ENCODE results near the gene SLC2A11. TPM values are rescaled to one million over a fixed set of nuclear protein-coding genes. Genes with fewer than 3 reads are reported as not detected.
A peak's percentile ranks its signal among the peaks of the same experiment; 100 is the strongest.

Gene SLC2A11
- total and polyA plus RNA-seq, 4 donors, result 17.4 to 44.3 (median 22.4) TPM

DNA sequence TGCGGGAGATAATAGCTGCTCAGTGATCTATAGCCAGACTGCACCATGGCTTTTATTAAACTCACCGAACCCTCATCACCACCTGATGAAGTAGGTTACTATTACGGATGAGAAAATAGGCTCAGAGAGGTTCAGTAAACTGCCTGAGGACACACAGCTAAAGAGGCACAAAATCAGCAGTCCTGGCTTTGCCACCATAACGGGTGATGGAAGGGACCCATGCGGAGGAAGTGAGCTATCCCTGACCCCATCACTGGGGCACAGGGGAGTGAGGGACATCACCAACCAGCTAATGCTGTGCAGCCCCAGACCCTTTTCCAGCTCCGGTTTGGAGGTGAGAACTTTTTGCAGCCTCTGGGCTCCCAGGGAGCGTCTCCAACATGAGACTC is 11.6 kb upstream of the SLC2A11 start:
- no peak for DNase-seq (ENCODE audit: low read depth in 4 of 6, low spot score in 6 of 6)
- H3K9me3 ChIP-seq (ENCODE audit: control insufficient read depth, insufficient read depth, low read length), result no peaks in the 10 kb centered on the region
- no peaks in the 10 kb centered on the region for H3K36me3 ChIP-seq (ENCODE audit: control insufficient read depth, insufficient read depth, low read length)
- H3K27ac ChIP-seq (ENCODE audit: low read depth, low read length), result no peak overlapping the region
- WGBS (ENCODE audit: insufficient coverage), result 67% methylated on average over 4 of the region's 7 CpGs
- H3K27me3 ChIP-seq (ENCODE audit: control insufficient read depth, insufficient read depth, low read length), result no peaks in the 10 kb centered on the region
- H3K4me3 ChIP-seq (ENCODE audit: low read depth, low read length), result no peak overlapping the region
- peaks cover 59% of the 10 kb centered on the region for H3K4me1 ChIP-seq (ENCODE audit: control insufficient read depth, insufficient read depth, low read length)

DNA sequence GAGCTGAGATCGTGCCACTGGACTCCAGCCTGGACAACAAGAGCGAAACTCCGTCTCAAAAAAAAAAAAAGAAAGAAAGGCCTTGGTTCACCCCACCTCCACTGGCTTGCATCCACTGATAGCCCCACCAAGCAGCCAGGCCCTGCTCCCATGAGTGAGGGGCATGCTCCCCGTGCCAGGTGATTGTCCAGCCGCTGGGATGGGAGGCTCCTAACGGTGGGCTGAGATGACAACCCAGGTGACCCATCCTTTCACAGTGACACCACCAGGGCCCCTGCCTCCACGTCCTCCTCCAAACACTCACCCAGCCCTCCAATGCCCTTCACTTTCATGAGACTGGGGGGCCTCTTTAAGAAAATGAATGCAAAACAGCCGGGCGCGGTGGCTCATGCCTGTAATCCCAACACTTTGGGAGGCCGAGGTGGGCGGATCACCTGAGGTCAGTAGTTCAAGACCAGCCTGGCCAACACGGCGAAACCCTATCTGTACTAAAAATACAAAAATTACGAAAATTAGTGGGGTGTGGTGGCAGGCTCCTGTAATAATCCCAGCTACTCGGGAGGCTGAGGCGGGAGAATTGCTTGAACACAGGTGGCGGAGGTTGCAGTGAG is 10.3 kb upstream of the SLC2A11 start:
- Histone ChIP-seq H3K4me1 (ENCODE audit: control insufficient read depth, insufficient read depth, low read length) (peaks cover 47% of the 10 kb centered on the region), H3K27ac (ENCODE audit: low read depth, low read length) (no peak overlapping the region), H3K9me3 (ENCODE audit: control insufficient read depth, insufficient read depth, low read length) (no peaks in the 10 kb centered on the region), H3K27me3 (ENCODE audit: control insufficient read depth, insufficient read depth, low read length) (no peaks in the 10 kb centered on the region), H3K36me3 (ENCODE audit: control insufficient read depth, insufficient read depth, low read length) (no peaks in the 10 kb centered on the region), H3K4me3 (ENCODE audit: low read depth, low read length) (no peak overlapping the region)
- DNase-seq (ENCODE audit: low read depth in 4 of 6, low spot score in 6 of 6), result no peak
- WGBS (ENCODE audit: insufficient coverage), result 86% methylated on average over 10 of the region's 18 CpGs

DNA sequence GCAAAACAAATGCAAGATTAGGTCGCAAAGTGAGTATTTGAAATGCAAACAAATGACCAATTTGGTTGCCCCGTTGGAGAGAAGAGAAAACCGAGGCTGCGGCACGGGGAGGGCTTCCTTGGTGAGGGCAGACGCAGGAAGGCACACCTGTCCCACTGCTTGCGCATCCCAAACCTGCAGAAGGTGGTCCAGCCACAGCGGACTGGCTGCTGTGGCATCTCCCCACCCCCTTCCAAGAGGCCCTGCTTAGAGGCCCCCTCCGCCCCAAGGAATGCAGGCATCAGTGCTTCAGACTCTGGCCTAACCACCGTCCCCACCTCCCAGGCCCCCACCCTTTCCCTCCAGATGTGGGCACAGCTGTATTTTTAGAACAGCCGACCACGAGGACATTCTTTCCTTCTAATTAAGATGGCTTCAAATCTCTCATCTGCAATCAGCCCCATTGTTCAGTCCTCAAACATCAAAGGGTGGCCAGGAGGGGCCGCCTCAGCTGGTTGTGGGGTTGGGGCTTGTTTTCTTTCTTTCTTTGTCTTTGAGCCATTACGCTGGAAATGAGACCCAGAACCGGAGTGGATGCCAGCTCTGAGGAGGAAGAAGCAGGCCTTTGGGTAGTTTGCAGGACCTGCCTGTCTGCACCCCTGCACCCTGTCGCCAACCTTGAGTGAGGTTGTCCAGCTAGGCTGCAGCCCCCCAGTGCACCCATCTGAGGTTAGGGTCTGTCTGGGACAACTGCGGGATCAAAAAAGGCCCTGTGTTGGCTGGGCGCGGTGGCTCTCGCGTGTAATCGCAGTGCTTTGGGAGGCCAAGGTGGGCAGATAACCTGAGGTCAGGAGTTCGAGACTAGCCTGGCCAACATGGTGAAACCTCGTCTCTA is 9.4 kb upstream of the SLC2A11 start:
- DNase-seq (ENCODE audit: low read depth in 4 of 6, low spot score in 6 of 6), result peak in 1 of 6 donors; percentile 59
- no peak overlapping the region for H3K4me3 ChIP-seq (ENCODE audit: low read depth, low read length)
- no peaks in the 10 kb centered on the region for H3K27me3 ChIP-seq (ENCODE audit: control insufficient read depth, insufficient read depth, low read length)
- H3K9me3 ChIP-seq (ENCODE audit: control insufficient read depth, insufficient read depth, low read length), result no peaks in the 10 kb centered on the region
- no peaks in the 10 kb centered on the region for H3K36me3 ChIP-seq (ENCODE audit: control insufficient read depth, insufficient read depth, low read length)
- no peak overlapping the region for H3K27ac ChIP-seq (ENCODE audit: low read depth, low read length)
- peaks cover 47% of the 10 kb centered on the region for H3K4me1 ChIP-seq (ENCODE audit: control insufficient read depth, insufficient read depth, low read length)
- WGBS (ENCODE audit: insufficient coverage), result 80% methylated on average over 21 of the region's 24 CpGs

DNA sequence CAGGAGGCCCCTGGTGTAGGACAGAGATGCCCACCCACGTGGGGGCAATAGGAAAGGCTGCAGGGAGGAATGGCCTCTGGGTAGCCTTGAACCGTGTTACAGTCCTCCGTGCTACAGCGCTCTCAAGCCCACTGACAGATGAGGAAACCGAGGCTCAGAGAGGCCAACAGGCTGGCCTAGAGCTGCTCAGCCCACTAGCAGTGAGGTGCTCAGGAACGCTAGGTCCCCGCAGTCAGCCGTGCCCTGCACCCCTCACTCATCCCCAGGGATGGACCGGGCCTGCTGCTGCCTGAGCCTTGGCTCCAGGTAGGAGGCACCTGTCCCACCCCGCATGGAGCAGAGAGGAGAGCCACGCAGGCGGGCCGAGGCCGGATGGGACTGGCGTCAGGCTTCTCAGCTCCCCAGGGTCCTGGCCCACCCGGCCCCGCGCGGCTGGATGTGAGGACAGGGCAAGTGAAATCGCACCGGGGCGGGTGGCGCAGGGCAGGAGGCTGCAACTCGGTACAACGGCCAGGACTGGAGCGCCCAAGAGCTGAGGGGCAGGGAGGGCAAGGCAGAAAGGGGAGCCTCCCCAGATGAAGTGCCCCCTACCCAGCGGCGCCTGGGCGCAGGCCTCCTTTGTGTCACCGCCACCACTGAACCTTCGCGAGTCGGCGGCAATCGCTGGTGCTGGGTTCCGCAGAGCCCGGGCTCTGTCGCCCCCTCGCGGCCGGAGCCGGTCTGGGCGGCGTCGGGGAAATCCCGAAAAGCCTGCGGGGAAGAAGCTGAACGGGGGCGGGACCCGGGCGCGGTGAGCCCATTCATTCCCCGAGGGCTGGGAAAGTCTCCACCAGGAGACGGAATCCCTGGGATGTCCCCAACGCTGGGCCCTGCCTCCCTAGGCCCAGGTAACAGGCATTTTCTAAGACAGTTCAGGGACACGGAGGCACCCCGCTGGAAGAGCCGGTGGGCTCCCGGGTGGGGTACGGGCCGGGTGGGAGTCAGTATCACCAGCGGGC is 8.4 kb upstream of the SLC2A11 start:
- H3K27me3 ChIP-seq (ENCODE audit: control insufficient read depth, insufficient read depth, low read length), result no peaks in the 10 kb centered on the region
- no peaks in the 10 kb centered on the region for H3K9me3 ChIP-seq (ENCODE audit: control insufficient read depth, insufficient read depth, low read length)
- WGBS (ENCODE audit: insufficient coverage), result 24% methylated on average over 51 of the region's 62 CpGs
- peak in 5 of 6 donors; percentile 43 to 90 (median 60) for DNase-seq (ENCODE audit: low read depth in 4 of 6, low spot score in 6 of 6)
- no peaks in the 10 kb centered on the region for H3K36me3 ChIP-seq (ENCODE audit: control insufficient read depth, insufficient read depth, low read length)
- H3K27ac ChIP-seq (ENCODE audit: low read depth, low read length), result no peak overlapping the region
- peaks cover 45% of the 10 kb centered on the region for H3K4me1 ChIP-seq (ENCODE audit: control insufficient read depth, insufficient read depth, low read length)
- peak overlapping the region; percentile 18 for H3K4me3 ChIP-seq (ENCODE audit: low read depth, low read length)

DNA sequence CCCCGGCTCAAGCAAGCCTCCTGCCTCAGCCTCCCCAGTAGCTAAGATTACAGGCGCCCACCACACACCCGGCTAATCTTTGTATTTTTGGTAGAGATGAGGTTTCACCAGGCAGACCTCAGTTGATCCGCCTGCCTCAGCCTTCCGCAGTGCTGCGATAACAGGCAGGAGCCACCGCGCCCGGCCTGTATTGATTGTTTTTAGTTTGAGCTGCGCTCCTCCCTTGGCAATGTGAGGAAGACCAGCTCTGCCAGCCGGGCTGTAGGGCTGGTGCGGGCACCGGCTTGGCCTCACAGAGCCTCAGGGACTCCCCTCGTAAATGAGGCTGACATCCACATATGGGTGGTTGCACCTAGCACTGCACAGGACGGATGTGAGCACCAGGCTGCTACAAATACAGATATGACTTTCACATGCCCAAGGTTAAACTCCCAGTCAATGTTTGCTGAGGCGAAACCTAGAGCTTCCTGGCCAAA is 7.5 kb upstream of the SLC2A11 start:
- peaks cover 38% of the 10 kb centered on the region for H3K4me1 ChIP-seq (ENCODE audit: control insufficient read depth, insufficient read depth, low read length)
- no peaks in the 10 kb centered on the region for H3K9me3 ChIP-seq (ENCODE audit: control insufficient read depth, insufficient read depth, low read length)
- H3K36me3 ChIP-seq (ENCODE audit: control insufficient read depth, insufficient read depth, low read length), result no peaks in the 10 kb centered on the region
- no peaks in the 10 kb centered on the region for H3K27me3 ChIP-seq (ENCODE audit: control insufficient read depth, insufficient read depth, low read length)
- H3K4me3 ChIP-seq (ENCODE audit: low read depth, low read length), result no peak overlapping the region
- H3K27ac ChIP-seq (ENCODE audit: low read depth, low read length), result no peak overlapping the region
- no peak for DNase-seq (ENCODE audit: low read depth in 4 of 6, low spot score in 6 of 6)
- 87% methylated on average over 11 of the region's 16 CpGs for WGBS (ENCODE audit: insufficient coverage)

DNA sequence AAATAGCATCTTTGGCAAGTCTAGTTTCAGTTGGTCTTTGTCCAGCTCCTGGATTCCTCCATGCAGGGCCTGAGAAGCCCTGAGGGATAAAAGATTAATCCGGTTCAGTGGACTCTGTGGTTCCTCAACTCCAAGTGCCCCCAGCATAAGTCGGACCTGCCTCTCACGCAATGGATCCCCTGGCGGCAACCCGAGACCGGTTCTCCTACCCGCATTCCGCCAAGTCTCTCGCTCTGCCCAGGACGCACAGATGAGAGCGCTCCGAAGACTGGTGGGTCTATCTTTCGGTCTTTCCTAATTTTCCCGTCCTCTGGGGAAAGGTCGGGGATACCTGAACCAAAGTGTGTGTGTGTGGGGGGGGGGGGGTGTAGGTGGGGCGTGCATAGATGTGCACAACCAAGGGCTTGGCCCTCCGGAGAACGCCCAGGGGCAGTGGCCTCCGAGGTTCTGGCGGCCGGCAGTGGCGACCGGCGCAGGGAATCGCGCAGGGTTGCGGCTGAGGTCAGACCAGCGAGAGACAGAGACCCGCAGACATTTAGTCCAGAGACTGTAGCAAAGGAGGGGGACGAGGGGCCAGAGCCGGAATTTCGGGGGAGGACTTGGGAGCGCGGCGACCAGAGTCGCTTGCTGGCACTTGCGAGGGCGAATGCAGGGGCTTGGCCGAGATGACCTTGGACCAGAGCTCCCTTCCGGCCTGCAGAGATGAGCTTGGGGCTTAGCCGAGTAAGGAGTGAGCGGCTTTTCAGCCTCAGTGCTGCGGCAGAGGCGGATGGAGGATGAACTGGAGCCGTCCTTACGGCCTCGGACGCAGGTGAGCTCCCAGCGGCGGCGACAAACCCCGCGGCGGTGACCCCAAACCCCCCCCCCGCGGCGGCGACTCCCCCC is 712 bp upstream of the SLC2A11 start:
- Histone ChIP-seq H3K27me3 (ENCODE audit: control insufficient read depth, insufficient read depth, low read length) (no peaks in the 10 kb centered on the region), H3K9me3 (ENCODE audit: control insufficient read depth, insufficient read depth, low read length) (no peaks in the 10 kb centered on the region), H3K27ac (ENCODE audit: low read depth, low read length) (peak overlapping the region; percentile 95), H3K4me1 (ENCODE audit: control insufficient read depth, insufficient read depth, low read length) (peaks cover 22% of the 10 kb centered on the region), H3K36me3 (ENCODE audit: control insufficient read depth, insufficient read depth, low read length) (peaks cover 2% of the 10 kb centered on the region), H3K4me3 (ENCODE audit: low read depth, low read length) (peak overlapping the region; percentile 89)
- WGBS (ENCODE audit: insufficient coverage), result under 1% methylated on average over 50 of the region's 58 CpGs
- DNase-seq (ENCODE audit: low read depth in 4 of 6, low spot score in 6 of 6), result peak in 4 of 6 donors; percentile 29 to 75 (median 50)

DNA sequence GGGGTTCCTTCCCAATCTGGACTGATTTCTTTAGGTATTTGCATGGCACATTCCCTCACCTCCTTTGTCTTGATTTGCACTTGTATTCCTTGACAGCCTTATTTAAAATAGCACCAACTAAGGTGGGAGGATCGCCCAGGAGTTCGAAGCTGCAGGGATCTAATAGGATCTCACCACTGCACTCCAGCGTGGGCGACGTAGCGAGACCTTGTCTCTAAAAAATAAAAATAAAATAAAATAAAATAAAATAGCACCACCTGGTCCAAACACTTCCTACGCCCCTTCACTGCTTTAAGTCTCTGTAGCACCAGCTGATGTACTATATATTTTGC is 775 bp downstream of the SLC2A11 start:
- Histone ChIP-seq H3K36me3 (ENCODE audit: control insufficient read depth, insufficient read depth, low read length) (peaks cover 8% of the 10 kb centered on the region), H3K27me3 (ENCODE audit: control insufficient read depth, insufficient read depth, low read length) (no peaks in the 10 kb centered on the region), H3K27ac (ENCODE audit: low read depth, low read length) (peak overlapping the region; percentile 95), H3K4me1 (ENCODE audit: control insufficient read depth, insufficient read depth, low read length) (peaks cover 22% of the 10 kb centered on the region), H3K9me3 (ENCODE audit: control insufficient read depth, insufficient read depth, low read length) (no peaks in the 10 kb centered on the region), H3K4me3 (ENCODE audit: low read depth, low read length) (peak overlapping the region; percentile 89)
- DNase-seq (ENCODE audit: low read depth in 4 of 6, low spot score in 6 of 6), result no peak
- WGBS (ENCODE audit: insufficient coverage), result no CpG with 5 or more reads among the region's 7 CpGs

DNA sequence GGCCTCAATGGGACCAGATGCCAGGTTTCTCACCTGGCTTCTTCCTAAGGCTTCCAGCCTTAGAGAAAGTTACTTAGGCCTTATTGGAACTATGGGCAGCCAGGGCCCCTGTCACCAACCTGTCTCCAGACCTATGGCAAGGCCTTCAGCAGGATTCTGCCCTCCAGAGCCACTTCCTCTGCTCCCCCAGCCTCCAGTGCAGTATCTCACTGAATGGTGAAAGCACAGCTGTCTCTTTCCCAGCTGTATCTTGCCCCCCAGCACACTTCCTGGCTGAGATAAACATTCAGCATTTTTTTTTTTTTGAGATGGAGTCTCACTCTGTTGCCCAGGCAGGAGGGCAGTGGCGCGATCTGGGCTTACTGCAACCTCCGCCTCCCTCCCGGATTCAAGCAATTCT is 1.5 kb downstream of the SLC2A11 start:
- Histone ChIP-seq H3K36me3 (ENCODE audit: control insufficient read depth, insufficient read depth, low read length) (peaks cover 12% of the 10 kb centered on the region), H3K27ac (ENCODE audit: low read depth, low read length) (no peak overlapping the region), H3K4me3 (ENCODE audit: low read depth, low read length) (no peak overlapping the region), H3K9me3 (ENCODE audit: control insufficient read depth, insufficient read depth, low read length) (no peaks in the 10 kb centered on the region), H3K4me1 (ENCODE audit: control insufficient read depth, insufficient read depth, low read length) (peaks cover 22% of the 10 kb centered on the region), H3K27me3 (ENCODE audit: control insufficient read depth, insufficient read depth, low read length) (no peaks in the 10 kb centered on the region)
- 83% methylated on average over 3 of the region's 4 CpGs for WGBS (ENCODE audit: insufficient coverage)
- DNase-seq (ENCODE audit: low read depth in 4 of 6, low spot score in 6 of 6), result no peak
